GM21515 (cell line): Measurements from ENCODE around the gene CX3CR1.

ENCODE experiments used
- ATAC-seq: cut with Tn5 transposase; IDR thresholded peaks from one replicate; pipeline ENCODE4 v1.9.1; 2021; ENCODE audit not compliant: unreplicated experiment

Gene CX3CR1

GRCh38 chr3:39226106-39226741 is 53.6 kb downstream of the CX3CR1 start:
- ATAC-seq: peak; percentile 54

- ATAC-seq: no peak
Observed at GRCh38 chr3:39224288-39224687, 55.5 kb downstream of the CX3CR1 start.

- no peak for ATAC-seq
Observed at GRCh38 chr3:39222939-39223338, 56.9 kb downstream of the CX3CR1 start.

- no peak for ATAC-seq
Observed at GRCh38 chr3:39222462-39222861, 57.4 kb downstream of the CX3CR1 start.

- ATAC-seq: no peak
Observed at GRCh38 chr3:39221141-39221530, 58.7 kb downstream of the CX3CR1 start.

GRCh38 chr3:39220407-39221140 is 59.3 kb downstream of the CX3CR1 start:
- ATAC-seq: no peak

- ATAC-seq: no peak
Observed at GRCh38 chr3:39219702-39220101, 60.1 kb downstream of the CX3CR1 start.

- ATAC-seq: peak; percentile 97
Observed at GRCh38 chr3:39216176-39216790, 63.6 kb downstream of the CX3CR1 start.

GRCh38 chr3:39213613-39214012 is 66.2 kb downstream of the CX3CR1 start:
- ATAC-seq: no peak
